OCI-LY3 (cell line): Measurements from ENCODE around the gene SUSD4.

Experiments used
- CTCF ChIP-seq: fragments of 200-600, 300-600 bp; sonication (generic); IDR thresholded peaks from 2 replicates; pipeline ENCODE4 v1.5.1; 2014; ENCODE audit warnings: antibody characterized with exemption, low read length, low read depth
- EZH2phosphoT487 ChIP-seq: fragments of 200-600 bp; shearing (Covaris generic); IDR thresholded peaks from 2 replicates; pipeline ENCODE4 v1.6.1; 2018; ENCODE audit warnings: antibody characterized with exemption, mixed run types, low read depth

DNA sequence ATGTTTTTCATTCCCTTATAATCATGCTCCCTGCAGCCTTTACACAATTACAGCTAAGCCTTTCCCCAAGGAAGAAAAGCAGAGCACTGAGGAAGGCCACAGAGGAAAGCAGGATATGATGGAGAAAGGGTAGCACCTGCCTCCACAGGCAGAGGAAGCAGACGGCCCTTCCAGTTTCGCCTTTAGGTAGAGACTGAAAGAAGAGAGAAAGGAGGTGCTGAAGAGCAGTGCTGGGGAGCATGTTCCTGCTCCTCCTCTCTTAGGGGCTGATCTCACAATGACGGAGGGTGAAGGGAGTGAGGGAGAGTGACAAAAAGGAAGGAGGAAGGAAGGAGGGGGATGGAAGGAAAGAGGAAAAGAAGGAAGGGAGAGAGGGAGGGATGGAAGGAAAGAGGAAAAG is 41.1 kb downstream of the SUSD4 start:
- TF ChIP-seq CTCF (no peak), EZH2phosphoT487 (no peak)
